Measurements from ENCODE around the gene INTS11.

INTS11 gene

DNA sequence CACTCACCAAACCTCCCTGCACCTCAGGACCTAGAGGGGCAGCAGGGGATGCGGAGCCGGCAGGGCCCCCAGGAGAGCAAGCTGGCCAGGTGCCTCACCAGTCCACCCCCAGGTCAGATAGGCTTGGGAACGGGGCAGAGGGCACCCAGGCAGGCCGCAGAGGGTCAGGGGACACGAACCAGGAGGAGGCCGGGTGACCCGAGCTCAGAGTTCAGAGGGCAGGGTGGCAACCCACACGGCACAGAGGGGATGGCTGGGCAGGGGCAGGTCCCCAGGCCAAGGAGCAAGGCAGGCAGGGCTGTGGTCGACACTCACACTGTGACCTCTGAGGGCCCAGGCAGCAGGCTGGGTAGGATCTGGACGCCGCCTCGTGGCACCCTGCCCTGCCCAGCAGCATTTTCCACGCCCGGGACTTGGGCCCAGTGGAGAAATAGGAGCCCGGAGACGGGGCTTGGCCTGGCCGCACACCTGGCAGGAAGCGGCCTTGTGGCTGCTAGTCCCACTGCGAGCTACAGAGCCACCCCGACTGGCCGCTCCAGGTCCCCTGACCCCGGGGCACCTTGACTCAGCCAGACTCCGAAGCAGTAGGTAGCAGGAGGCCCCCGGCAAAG is 19.5 kb upstream of the INTS11 start:
- no peak for TF ChIP-seq FOXM1 (IDR thresholded peaks at IDR 0.05; ENCODE audit: borderline replicate concordance, low read depth)
- TF ChIP-seq, protein P1, sequence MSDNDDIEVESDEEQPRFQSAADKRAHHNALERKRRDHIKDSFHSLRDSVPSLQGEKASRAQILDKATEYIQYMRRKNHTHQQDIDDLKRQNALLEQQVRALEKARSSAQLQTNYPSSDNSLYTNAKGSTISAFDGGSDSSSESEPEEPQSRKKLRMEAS (IDR thresholded peaks at IDR 0.05): no peak
- TF ChIP-seq YY1 (IDR thresholded peaks at IDR 0.05; ENCODE audit: low read depth): no peak
- no peak for TF ChIP-seq CREB1 (IDR thresholded peaks at IDR 0.05; ENCODE audit: low read depth)
- no peak for TF ChIP-seq EP300 (IDR thresholded peaks at IDR 0.05; ENCODE audit: borderline replicate concordance)
- no peak for TF ChIP-seq CEBPB (IDR thresholded peaks at IDR 0.05)
- TF ChIP-seq, protein P2, sequence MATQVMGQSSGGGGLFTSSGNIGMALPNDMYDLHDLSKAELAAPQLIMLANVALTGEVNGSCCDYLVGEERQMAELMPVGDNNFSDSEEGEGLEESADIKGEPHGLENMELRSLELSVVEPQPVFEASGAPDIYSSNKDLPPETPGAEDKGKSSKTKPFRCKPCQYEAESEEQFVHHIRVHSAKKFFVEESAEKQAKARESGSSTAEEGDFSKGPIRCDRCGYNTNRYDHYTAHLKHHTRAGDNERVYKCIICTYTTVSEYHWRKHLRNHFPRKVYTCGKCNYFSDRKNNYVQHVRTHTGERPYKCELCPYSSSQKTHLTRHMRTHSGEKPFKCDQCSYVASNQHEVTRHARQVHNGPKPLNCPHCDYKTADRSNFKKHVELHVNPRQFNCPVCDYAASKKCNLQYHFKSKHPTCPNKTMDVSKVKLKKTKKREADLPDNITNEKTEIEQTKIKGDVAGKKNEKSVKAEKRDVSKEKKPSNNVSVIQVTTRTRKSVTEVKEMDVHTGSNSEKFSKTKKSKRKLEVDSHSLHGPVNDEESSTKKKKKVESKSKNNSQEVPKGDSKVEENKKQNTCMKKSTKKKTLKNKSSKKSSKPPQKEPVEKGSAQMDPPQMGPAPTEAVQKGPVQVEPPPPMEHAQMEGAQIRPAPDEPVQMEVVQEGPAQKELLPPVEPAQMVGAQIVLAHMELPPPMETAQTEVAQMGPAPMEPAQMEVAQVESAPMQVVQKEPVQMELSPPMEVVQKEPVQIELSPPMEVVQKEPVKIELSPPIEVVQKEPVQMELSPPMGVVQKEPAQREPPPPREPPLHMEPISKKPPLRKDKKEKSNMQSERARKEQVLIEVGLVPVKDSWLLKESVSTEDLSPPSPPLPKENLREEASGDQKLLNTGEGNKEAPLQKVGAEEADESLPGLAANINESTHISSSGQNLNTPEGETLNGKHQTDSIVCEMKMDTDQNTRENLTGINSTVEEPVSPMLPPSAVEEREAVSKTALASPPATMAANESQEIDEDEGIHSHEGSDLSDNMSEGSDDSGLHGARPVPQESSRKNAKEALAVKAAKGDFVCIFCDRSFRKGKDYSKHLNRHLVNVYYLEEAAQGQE (IDR thresholded peaks at IDR 0.05; ENCODE audit: low read depth): no peak
- no peak for TF ChIP-seq TEAD4 (IDR thresholded peaks at IDR 0.05)
- TF ChIP-seq EGR1 (IDR thresholded peaks at IDR 0.05): no peak
- no peak for TF ChIP-seq RAD21 (IDR thresholded peaks at IDR 0.05; ENCODE audit: low read depth)
- TF ChIP-seq ZBTB7A (IDR thresholded peaks at IDR 0.05; ENCODE audit: low read depth): no peak
- TF ChIP-seq, protein P3, sequence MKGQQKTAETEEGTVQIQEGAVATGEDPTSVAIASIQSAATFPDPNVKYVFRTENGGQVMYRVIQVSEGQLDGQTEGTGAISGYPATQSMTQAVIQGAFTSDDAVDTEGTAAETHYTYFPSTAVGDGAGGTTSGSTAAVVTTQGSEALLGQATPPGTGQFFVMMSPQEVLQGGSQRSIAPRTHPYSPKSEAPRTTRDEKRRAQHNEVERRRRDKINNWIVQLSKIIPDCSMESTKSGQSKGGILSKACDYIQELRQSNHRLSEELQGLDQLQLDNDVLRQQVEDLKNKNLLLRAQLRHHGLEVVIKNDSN (IDR thresholded peaks at IDR 0.05): no peak
- no peak for TF ChIP-seq TCF12 (IDR thresholded peaks at IDR 0.05; ENCODE audit: low read depth)
- no peak for TF ChIP-seq NFIC (IDR thresholded peaks at IDR 0.05)
- no peak for TF ChIP-seq TAF1 (IDR thresholded peaks at IDR 0.05; ENCODE audit: low read depth)

DNA sequence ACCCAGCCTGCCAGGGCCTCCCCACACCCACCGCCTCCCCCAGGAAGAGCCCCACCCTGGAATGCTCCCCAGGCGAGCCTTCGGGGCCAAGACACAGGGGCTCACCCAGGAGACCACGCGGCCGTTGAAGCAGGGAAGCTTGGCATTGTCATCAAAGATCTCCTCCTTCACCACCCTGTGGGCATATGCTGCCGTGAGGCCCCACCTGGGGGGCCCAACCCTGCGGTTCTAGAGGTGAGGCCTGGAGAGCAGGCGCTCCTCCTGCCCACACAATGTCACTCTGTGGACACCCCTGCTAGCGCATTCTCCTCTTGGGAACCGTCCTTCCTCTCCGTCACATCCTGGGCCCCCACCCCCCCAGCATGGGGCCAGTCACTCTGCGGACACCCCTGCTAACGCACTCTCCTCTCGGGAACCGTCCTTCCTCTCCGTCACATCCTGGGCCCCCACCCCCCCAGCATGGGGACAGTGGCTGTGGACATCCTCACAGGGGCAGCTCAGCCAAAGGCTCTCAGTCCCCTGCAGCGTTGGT is 18.2 kb upstream of the INTS11 start:
- TF ChIP-seq, protein P1 (IDR thresholded peaks at IDR 0.05): no peak
- TF ChIP-seq ZBTB7A (IDR thresholded peaks at IDR 0.05; ENCODE audit: low read depth) (no peak), TEAD4 (IDR thresholded peaks at IDR 0.05) (no peak), YY1 (IDR thresholded peaks at IDR 0.05; ENCODE audit: low read depth) (no peak), TAF1 (IDR thresholded peaks at IDR 0.05; ENCODE audit: low read depth) (no peak), NFIC (IDR thresholded peaks at IDR 0.05) (no peak), RAD21 (IDR thresholded peaks at IDR 0.05; ENCODE audit: low read depth) (no peak), CEBPB (IDR thresholded peaks at IDR 0.05) (no peak), EGR1 (IDR thresholded peaks at IDR 0.05) (no peak), CREB1 (IDR thresholded peaks at IDR 0.05; ENCODE audit: low read depth) (no peak), TCF12 (IDR thresholded peaks at IDR 0.05; ENCODE audit: low read depth) (no peak), EP300 (IDR thresholded peaks at IDR 0.05; ENCODE audit: borderline replicate concordance) (no peak), FOXM1 (IDR thresholded peaks at IDR 0.05; ENCODE audit: borderline replicate concordance, low read depth) (no peak)
- TF ChIP-seq, protein P2 (IDR thresholded peaks at IDR 0.05; ENCODE audit: low read depth): no peak
- TF ChIP-seq, protein P3 (IDR thresholded peaks at IDR 0.05): no peak

DNA sequence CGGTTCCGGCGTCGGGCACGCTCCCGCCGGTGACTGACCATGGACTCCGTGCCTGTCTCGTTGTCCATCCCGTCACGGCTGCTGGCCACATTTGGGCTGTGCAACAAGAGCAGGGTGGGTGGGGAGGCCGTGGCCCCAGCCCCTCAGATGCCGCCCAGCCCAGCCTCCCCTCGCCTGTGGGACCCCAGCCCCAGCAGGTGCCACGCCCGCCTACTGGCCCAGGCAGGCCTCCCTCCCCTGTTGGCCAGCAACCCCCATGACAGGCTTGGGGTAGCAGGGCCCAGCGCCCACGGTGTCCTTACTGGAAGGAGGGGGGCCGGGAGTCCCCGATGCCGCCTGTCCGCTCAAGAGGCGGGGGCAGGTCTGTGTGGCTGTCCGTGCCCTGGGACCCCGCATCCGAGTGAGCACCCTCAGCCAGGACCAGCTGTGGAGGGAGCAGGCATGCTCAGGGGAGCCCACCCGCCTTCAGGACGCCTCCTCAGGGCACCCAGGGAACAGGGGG is 17.7 kb upstream of the INTS11 start:
- TF ChIP-seq EP300 (IDR thresholded peaks at IDR 0.05; ENCODE audit: borderline replicate concordance) (no peak), CEBPB (IDR thresholded peaks at IDR 0.05) (no peak), FOXM1 (IDR thresholded peaks at IDR 0.05; ENCODE audit: borderline replicate concordance, low read depth) (no peak), YY1 (IDR thresholded peaks at IDR 0.05; ENCODE audit: low read depth) (no peak), TCF12 (IDR thresholded peaks at IDR 0.05; ENCODE audit: low read depth) (no peak), RAD21 (IDR thresholded peaks at IDR 0.05; ENCODE audit: low read depth) (no peak), TEAD4 (IDR thresholded peaks at IDR 0.05) (no peak), ZBTB7A (IDR thresholded peaks at IDR 0.05; ENCODE audit: low read depth) (no peak), NFIC (IDR thresholded peaks at IDR 0.05) (no peak)
- TF ChIP-seq, protein P1 (IDR thresholded peaks at IDR 0.05): no peak
- TF ChIP-seq, protein P2 (IDR thresholded peaks at IDR 0.05; ENCODE audit: low read depth): no peak
